ENCODE results near the gene WT1.
A peak's percentile ranks its signal among the peaks of the same experiment; 100 is the strongest.

GRCh38 chr11:32433914-32434355, 1.4 kb downstream of the WT1 start:
- no peak for TF ChIP-seq CTCF (IDR thresholded peaks at IDR 0.05)
- peak; percentile 19 for TF ChIP-seq EZH2 (IDR thresholded peaks at IDR 0.05)
